GM21528 (cell line): ENCODE data around the gene MYO19.
"Not testable (repeated sequence)": the region's sequence is repeated elsewhere in the genome, so short reads cannot be mapped to it uniquely, and the experiment has no call there.

ENCODE experiments used
- ATAC-seq: cut with Tn5 transposase; IDR thresholded peaks from one replicate; pipeline ENCODE4 v1.9.1; 2021; ENCODE audit warnings: mild to moderate bottlenecking, moderate library complexity; ENCODE audit not compliant: unreplicated experiment, low FRiP score

MYO19 gene

GRCh38 chr17:36532435-36532975 is 2.2 kb downstream of the MYO19 start:
- no peak for ATAC-seq

- no peak for ATAC-seq
Observed at GRCh38 chr17:36529121-36529520, 5.5 kb downstream of the MYO19 start.

GRCh38 chr17:36527621-36528250 is 6.9 kb downstream of the MYO19 start:
- no peak for ATAC-seq

- ATAC-seq = no peak
Observed at GRCh38 chr17:36525888-36526287, 8.8 kb downstream of the MYO19 start.

GRCh38 chr17:36525113-36525512 is 9.6 kb downstream of the MYO19 start:
- ATAC-seq = no peak

- ATAC-seq = no peak
Observed at GRCh38 chr17:36524428-36524876, 10.2 kb downstream of the MYO19 start.

- no peak for ATAC-seq
Observed at GRCh38 chr17:36523113-36523512, 11.6 kb downstream of the MYO19 start.

- no peak for ATAC-seq
Observed at GRCh38 chr17:36515837-36516236, 18.8 kb downstream of the MYO19 start.

- ATAC-seq = no peak
Observed at GRCh38 chr17:36514856-36515255, 19.8 kb downstream of the MYO19 start.

- ATAC-seq = no peak
Observed at GRCh38 chr17:36512641-36513040, 22.0 kb downstream of the MYO19 start.

- no peak for ATAC-seq
Observed at GRCh38 chr17:36511216-36511615, 23.5 kb downstream of the MYO19 start.

- ATAC-seq = no peak
Observed at GRCh38 chr17:36510636-36511035, 24.0 kb downstream of the MYO19 start.

GRCh38 chr17:36509272-36509985 is 25.2 kb downstream of the MYO19 start:
- no peak for ATAC-seq

GRCh38 chr17:36508439-36508838 is 26.2 kb downstream of the MYO19 start:
- ATAC-seq = not testable (repeated sequence)

- no peak for ATAC-seq
Observed at GRCh38 chr17:36507266-36507665, 27.4 kb downstream of the MYO19 start.

- ATAC-seq = no peak
Observed at GRCh38 chr17:36506831-36507230, 27.8 kb downstream of the MYO19 start.

- no peak for ATAC-seq
Observed at GRCh38 chr17:36506249-36506826, 28.3 kb downstream of the MYO19 start.

- ATAC-seq = no peak
Observed at GRCh38 chr17:36505171-36505570, 29.5 kb downstream of the MYO19 start.

- ATAC-seq = no peak
Observed at GRCh38 chr17:36504156-36504545, 30.5 kb downstream of the MYO19 start.

- no peak for ATAC-seq
Observed at GRCh38 chr17:36503456-36504155, 31.1 kb downstream of the MYO19 start.

- no peak for ATAC-seq
Observed at GRCh38 chr17:36501963-36502362, 32.7 kb downstream of the MYO19 start.
